Aorta (tissue), 5 donors: Measurements from ENCODE around the gene TMC5. TPM values are rescaled to one million over a fixed set of nuclear protein-coding genes. Genes with fewer than 3 reads are reported as not detected.

Experiments
- ATAC-seq: fragments of 200-7000 bp; cut with Tn5 transposase; one replicate; pipeline ENCODE4 v1.9.1; 2022; ENCODE audit warnings: moderate library complexity; ENCODE audit not compliant: low FRiP score
- DNase-seq, 2 donors: peaks; one replicate each; pipeline ENCODE4 v3.0.0-alpha.2; 2020
- H3K27ac ChIP-seq, 2 donors: one replicate each; pipeline ENCODE4 v1.5.1; 2013; ENCODE audit warnings: low read length in 2 of 2, mild to moderate bottlenecking in 2 of 2, moderate library complexity in 2 of 2, control low read depth in 1 of 2, inconsistent platforms in 1 of 2, low read depth in 1 of 2
- H3K27me3 ChIP-seq, 2 donors: one replicate each; pipeline ENCODE4 v1.6.1; 2013; ENCODE audit warnings: control low read depth in 1 of 2, low read length in 1 of 2, mild to moderate bottlenecking in 1 of 2, moderate library complexity in 1 of 2; ENCODE audit not compliant: insufficient read depth in 2 of 2, control insufficient read depth in 1 of 2
- H3K36me3 ChIP-seq, 2 donors: one replicate each; pipeline ENCODE4 v1.6.1; 2013; ENCODE audit warnings: control low read depth in 1 of 2, low read length in 1 of 2, mild to moderate bottlenecking in 1 of 2; ENCODE audit not compliant: insufficient read depth in 2 of 2, control insufficient read depth in 1 of 2
- H3K4me1 ChIP-seq, 2 donors: one replicate each; pipeline ENCODE4 v1.6.1; 2013; ENCODE audit warnings: low read length in 2 of 2, control low read depth in 1 of 2, mild to moderate bottlenecking in 1 of 2, moderate library complexity in 1 of 2; ENCODE audit not compliant: insufficient read depth in 2 of 2, control insufficient read depth in 1 of 2
- H3K4me3 ChIP-seq, 2 donors: one replicate each; pipeline ENCODE4 v1.5.1; 2013; ENCODE audit warnings: low read length in 2 of 2, control low read depth in 1 of 2, mild to moderate bottlenecking in 1 of 2
- H3K9me3 ChIP-seq: one replicate; pipeline ENCODE4 v1.6.1; 2013; ENCODE audit warnings: mild to moderate bottlenecking, low read length; ENCODE audit not compliant: control insufficient read depth
- WGBS, 2 donors: extraction: QIAGEN DNeasy Blood & Tissue Kit; methylation state at CpG; one replicate each; pipeline ENCODE4 v1.1.7; 2013; 5-methylcytosine and 5-hydroxymethylcytosine counted together
- intact Hi-C, 2 donors: fragments of 100-400 bp; cut with DNase I; formaldehyde crosslinking; loops; one replicate each; pipeline versions ENCODE4 v1.14.2 to v1.15.0; 2022
- polyA plus RNA-seq, 2 donors: library from polyadenylated mRNA; stranded (reverse); fragments of 200-250 nt; gene quantifications; one replicate each; pipeline ENCODE4 v1.2.3, GENCODE V29; 2013
- total RNA-seq, 2 donors: library from RNA; stranded (reverse); fragmentation: NEBNext Ultra II Directional; extraction: Animal tissue kit (Norgen Biotek cat#: 25700); gene quantifications; one replicate each; pipeline ENCODE4 v1.2.1, GENCODE V29; 2021
- donor health status: healthy with polysubstance abuse.
- donor health status: Bipolar disorder and iron deficiency.
- donor health status: DM: no; HTN: no; CAD: no.
- donor health status: DM: no; HTN: no; CAD: no.
- donor health status: DM: yes; HTN: yes; CAD: no.

TMC5 gene
- total and polyA plus RNA-seq, 4 donors = 0.26 to 6.1 (median 0.27) TPM; not detected in 1

- intact Hi-C loops = no loop called here
- H3K4me3 ChIP-seq = no peak overlapping the region
- WGBS, 2 donors = 8 to 10% methylated on average over 4 of the region's 4 CpGs
- H3K4me1 ChIP-seq = no peaks in the 10 kb centered on the region
- no peak overlapping the region for H3K27ac ChIP-seq
- H3K36me3 ChIP-seq = no peaks in the 10 kb centered on the region
- H3K27me3 ChIP-seq = no peaks in the 10 kb centered on the region
- DNase-seq (no peak), ATAC-seq (no peak)
- no peaks in the 10 kb centered on the region for H3K9me3 ChIP-seq
Measured at GRCh38 chr16:19437280-19437679, 19.6 kb downstream of the TMC5 start.

GRCh38 chr16:19438739-19439138 is 21.1 kb downstream of the TMC5 start:
- ATAC-seq (no peak), DNase-seq (no peak)
- intact Hi-C loops = no loop called here
- Histone ChIP-seq H3K4me3 (no peak overlapping the region), H3K36me3 (no peaks in the 10 kb centered on the region), H3K27ac (no peak overlapping the region), H3K9me3 (no peaks in the 10 kb centered on the region), H3K4me1 (no peaks in the 10 kb centered on the region), H3K27me3 (no peaks in the 10 kb centered on the region)
- WGBS, 2 donors = 57 to 65% methylated on average over 1 of the region's 1 CpG

- no peak overlapping the region for H3K4me3 ChIP-seq
- H3K4me1 ChIP-seq = no peaks in the 10 kb centered on the region
- DNase-seq (no peak), ATAC-seq (no peak)
- H3K9me3 ChIP-seq = no peaks in the 10 kb centered on the region
- no peak overlapping the region for H3K27ac ChIP-seq
- WGBS, 2 donors = 78 to 92% methylated on average over 4 of the region's 4 CpGs
- intact Hi-C loops = no loop called here
- H3K27me3 ChIP-seq = no peaks in the 10 kb centered on the region
- H3K36me3 ChIP-seq = no peaks in the 10 kb centered on the region
Measured at GRCh38 chr16:19439483-19439882, 21.8 kb downstream of the TMC5 start.

DNA sequence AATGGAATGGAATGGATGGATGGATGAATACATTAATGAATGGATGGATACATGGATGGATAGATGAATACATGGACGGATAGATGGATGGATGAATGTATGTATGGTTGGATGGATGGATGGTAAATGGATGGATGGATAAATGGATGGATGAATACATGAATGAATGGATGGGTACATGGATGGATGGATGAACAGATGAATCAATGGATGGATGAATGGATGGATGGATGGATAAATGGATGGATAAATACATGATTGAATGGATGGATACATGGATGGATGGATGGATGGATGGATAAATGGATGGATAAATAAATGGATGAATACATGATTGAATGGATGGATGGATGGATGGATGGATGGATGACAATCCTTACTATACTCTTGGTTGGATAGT is 26.0 kb downstream of the TMC5 start:
- no peak for DNase-seq
- 44 to 58% methylated on average over 1 of the region's 1 CpG for WGBS, 2 donors
- intact Hi-C loops = no loop called here
- no peak for ATAC-seq
- H3K9me3 ChIP-seq = peaks cover 4% of the 10 kb centered on the region
- no peaks in the 10 kb centered on the region for H3K36me3 ChIP-seq
- H3K4me3 ChIP-seq = no peak overlapping the region
- H3K4me1 ChIP-seq = no peaks in the 10 kb centered on the region
- H3K27me3 ChIP-seq = no peaks in the 10 kb centered on the region
- no peak overlapping the region for H3K27ac ChIP-seq

DNA sequence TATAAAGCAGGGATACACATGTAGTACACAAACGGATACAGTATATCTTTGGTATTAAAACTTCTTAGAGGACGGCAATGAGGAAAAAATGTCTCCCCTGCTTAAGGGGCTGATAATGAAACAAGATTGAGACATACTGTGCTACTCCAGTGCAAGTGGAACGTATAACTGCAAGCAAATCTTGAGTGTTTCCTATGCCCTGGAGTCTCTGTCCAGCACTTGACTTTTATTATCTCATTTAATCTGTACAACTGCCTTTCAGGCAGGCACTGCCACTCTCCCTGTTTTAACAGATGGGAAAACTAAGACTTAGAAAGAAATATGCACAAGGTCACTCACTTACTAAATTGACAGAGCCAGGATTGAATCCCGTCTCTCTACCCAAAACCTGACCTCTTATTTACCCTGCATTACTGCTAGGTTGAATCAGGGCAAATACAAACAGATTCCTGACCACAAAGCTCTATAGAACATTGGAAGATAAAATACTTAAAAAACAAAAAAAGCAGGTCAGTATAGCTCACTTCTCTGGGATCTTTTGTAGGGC is 28.7 kb downstream of the TMC5 start:
- DNase-seq (no peak), ATAC-seq (no peak)
- H3K27me3 ChIP-seq = no peaks in the 10 kb centered on the region
- H3K36me3 ChIP-seq = no peaks in the 10 kb centered on the region
- intact Hi-C loops = no loop called here
- peaks cover 4% of the 10 kb centered on the region for H3K9me3 ChIP-seq
- H3K4me1 ChIP-seq = no peaks in the 10 kb centered on the region
- H3K4me3 ChIP-seq = no peak overlapping the region
- 58 to 66% methylated on average over 4 of the region's 4 CpGs for WGBS, 2 donors
- H3K27ac ChIP-seq = no peak overlapping the region

DNA sequence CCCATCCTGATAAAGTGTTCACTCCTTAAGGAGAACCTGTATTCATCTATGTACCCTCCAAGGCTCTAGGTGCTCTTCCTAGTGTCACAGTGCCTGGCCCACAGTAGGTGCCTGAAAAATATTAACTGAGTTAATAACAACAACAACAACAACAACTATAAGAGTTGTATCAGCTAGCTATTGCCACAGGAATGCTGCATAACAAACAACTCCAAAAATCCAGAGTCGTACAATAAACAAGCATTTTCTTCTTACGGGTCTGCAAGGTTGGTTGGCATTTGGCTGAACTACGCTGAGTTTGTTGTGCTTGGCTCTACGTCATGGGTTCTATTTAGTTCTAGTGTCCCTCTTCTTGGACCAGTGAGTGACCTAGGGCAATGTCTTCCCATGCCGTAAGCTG is 29.2 kb downstream of the TMC5 start:
- WGBS, 2 donors = 76 to 84% methylated on average over 5 of the region's 5 CpGs
- no peak overlapping the region for H3K4me3 ChIP-seq
- no peak overlapping the region for H3K27ac ChIP-seq
- ATAC-seq = no peak
- intact Hi-C loops = no loop called here
- no peaks in the 10 kb centered on the region for H3K36me3 ChIP-seq
- H3K9me3 ChIP-seq = peaks cover 4% of the 10 kb centered on the region
- no peak for DNase-seq
- H3K27me3 ChIP-seq = no peaks in the 10 kb centered on the region
- no peaks in the 10 kb centered on the region for H3K4me1 ChIP-seq

GRCh38 chr16:19450186-19450585 is 32.5 kb downstream of the TMC5 start:
- DNase-seq = no peak
- H3K27ac ChIP-seq = no peak overlapping the region
- H3K4me3 ChIP-seq = no peak overlapping the region
- no peaks in the 10 kb centered on the region for H3K27me3 ChIP-seq
- 70 to 76% methylated on average over 3 of the region's 3 CpGs for WGBS, 2 donors
- no peaks in the 10 kb centered on the region for H3K36me3 ChIP-seq
- H3K9me3 ChIP-seq = peaks cover 5% of the 10 kb centered on the region
- H3K4me1 ChIP-seq = no peaks in the 10 kb centered on the region
- ATAC-seq = no peak
- intact Hi-C loops = no loop called here

- intact Hi-C loops = no loop called here
- WGBS, 2 donors = 68 to 80% methylated on average over 9 of the region's 9 CpGs
- no peak overlapping the region for H3K27ac ChIP-seq
- no peak overlapping the region for H3K4me3 ChIP-seq
- H3K4me1 ChIP-seq = no peaks in the 10 kb centered on the region
- peaks cover 1% of the 10 kb centered on the region for H3K9me3 ChIP-seq
- no peaks in the 10 kb centered on the region for H3K36me3 ChIP-seq
- H3K27me3 ChIP-seq = peaks cover 0 to 1% of the 10 kb centered on the region in 2 donors
- DNase-seq (no peak), ATAC-seq (no peak)
Measured at GRCh38 chr16:19458722-19459379, 41.2 kb downstream of the TMC5 start.

DNA sequence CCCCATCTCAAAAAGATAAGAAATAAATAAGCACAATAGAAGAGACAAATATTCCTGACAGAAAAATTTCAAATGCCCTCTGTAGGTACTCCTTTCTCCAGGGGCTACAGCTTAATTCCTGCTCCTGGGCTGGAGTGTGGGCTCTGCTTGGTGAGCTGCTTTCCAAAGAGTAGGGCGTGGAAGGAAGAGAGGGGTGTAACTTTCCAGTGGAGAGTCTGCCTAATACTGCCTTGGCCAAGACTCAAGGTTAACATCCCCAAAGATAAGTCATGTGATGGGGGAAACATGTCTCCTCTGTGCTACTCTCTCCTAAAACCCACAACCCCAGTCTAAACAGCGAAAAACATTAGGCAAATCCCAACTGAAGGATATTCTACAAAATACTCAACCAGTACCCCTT is 42.7 kb downstream of the TMC5 start:
- H3K27ac ChIP-seq = no peak overlapping the region
- peaks cover 0 to 1% of the 10 kb centered on the region in 2 donors for H3K27me3 ChIP-seq
- WGBS, 2 donors = 85 to 88% methylated on average over 2 of the region's 2 CpGs
- no peaks in the 10 kb centered on the region for H3K4me1 ChIP-seq
- no peak overlapping the region for H3K4me3 ChIP-seq
- DNase-seq (no peak), ATAC-seq (no peak)
- intact Hi-C loops = no loop called here
- H3K9me3 ChIP-seq = no peaks in the 10 kb centered on the region
- H3K36me3 ChIP-seq = no peaks in the 10 kb centered on the region
